MM.1S (cell line): ENCODE results near the gene TSPO2.

Experiments used
- CTCF ChIP-seq: fragments of 300-600 bp; sonication (generic); IDR thresholded peaks from 2 replicates; pipeline ENCODE4 v1.5.1; 2016; ENCODE audit warnings: antibody characterized with exemption, low read length, mixed read lengths
- EZH2 ChIP-seq: fragments of 300-600 bp; sonication (generic); optimal IDR thresholded peaks from 2 replicates; pipeline ENCODE3; 2017; ENCODE audit warnings: low read depth, mild to moderate bottlenecking, antibody characterized with exemption, low read length, mixed read lengths
- EZH2phosphoT487 ChIP-seq: fragments of 300-600 bp; sonication (generic); IDR thresholded peaks from 2 replicates; pipeline ENCODE4 v1.6.1; 2018; ENCODE audit warnings: antibody characterized with exemption, low read length

- TF ChIP-seq CTCF = no peak
- no peak for TF ChIP-seq EZH2phosphoT487
- TF ChIP-seq EZH2 = no peak
Observed at GRCh38 chr6:41071923-41072835, 29.9 kb downstream of the TSPO2 start, which contains the start of gene OARD1.
